IPS-18a (cell line): ENCODE data around the gene BNIP3.

Experiments
- H3K27ac ChIP-seq: one replicate; pipeline ENCODE4 v1.5.1; 2013; ENCODE audit warnings: low read length
- H3K27me3 ChIP-seq: one replicate; pipeline ENCODE4 v1.6.1; 2013; ENCODE audit warnings: mild to moderate bottlenecking, low read length; ENCODE audit not compliant: control insufficient read depth, insufficient read depth
- H3K36me3 ChIP-seq: one replicate; pipeline ENCODE4 v1.6.1; 2013; ENCODE audit warnings: low read depth, low read length; ENCODE audit not compliant: control insufficient read depth
- H3K4me1 ChIP-seq: one replicate; pipeline ENCODE4 v1.6.1; 2013; ENCODE audit warnings: low read depth, low read length; ENCODE audit not compliant: control insufficient read depth
- H3K4me3 ChIP-seq: one replicate; pipeline ENCODE4 v1.5.1; 2013; ENCODE audit warnings: low read length
- H3K9ac ChIP-seq: one replicate; pipeline ENCODE4 v1.6.1; 2013; ENCODE audit warnings: mild to moderate bottlenecking, low read length, moderate library complexity
- H3K9me3 ChIP-seq: one replicate; pipeline ENCODE4 v1.6.1; 2013; ENCODE audit warnings: low read depth, low read length; ENCODE audit not compliant: control insufficient read depth

The BNIP3 gene

DNA sequence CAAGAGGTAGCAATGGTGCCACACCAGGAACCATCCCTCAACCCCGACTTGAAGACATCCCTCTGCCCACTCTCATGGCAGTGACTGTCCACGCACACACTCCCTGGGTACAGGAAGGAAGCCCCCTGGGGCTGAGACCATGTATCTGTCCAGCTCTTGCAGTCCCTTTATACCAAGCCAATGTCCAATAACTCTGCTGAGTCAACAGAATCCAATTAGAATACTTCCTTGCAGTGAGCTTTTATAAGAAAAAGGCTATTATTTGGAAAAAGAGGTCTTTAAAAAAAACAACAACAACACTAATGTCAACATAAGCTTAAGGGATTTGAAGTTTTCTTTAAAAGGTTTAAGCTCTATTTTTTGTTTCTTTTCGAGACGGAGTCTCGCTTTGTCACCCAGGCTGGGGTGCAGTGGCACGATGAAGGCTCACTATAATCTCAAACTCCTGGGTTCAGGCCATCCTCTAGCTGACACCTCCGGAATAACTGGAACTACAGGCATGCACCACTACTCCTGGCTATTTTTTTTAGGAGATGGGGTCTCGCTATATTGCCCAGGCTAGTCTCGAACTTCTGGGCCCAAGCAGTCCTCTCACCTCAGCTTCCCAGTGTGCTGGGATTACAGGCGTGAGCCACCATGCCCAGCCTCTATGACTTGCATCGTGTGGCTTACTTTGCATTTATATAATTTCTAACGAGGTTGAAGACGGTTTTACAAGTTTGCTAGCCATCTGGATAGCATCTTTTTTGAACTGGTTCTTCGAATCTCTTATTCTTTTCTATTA is 7.5 kb downstream of the BNIP3 start:
- Histone ChIP-seq H3K9me3 (no peaks in the 10 kb centered on the region), H3K4me1 (peaks cover 18% of the 10 kb centered on the region)

GRCh38 chr10:131973160-131973951 is 8.4 kb downstream of the BNIP3 start:
- Histone ChIP-seq H3K36me3 (peaks cover 29% of the 10 kb centered on the region), H3K9ac (no peak overlapping the region), H3K4me3 (no peak overlapping the region), H3K9me3 (no peaks in the 10 kb centered on the region), H3K4me1 (peaks cover 9% of the 10 kb centered on the region), H3K27me3 (no peaks in the 10 kb centered on the region), H3K27ac (no peak overlapping the region)

More for the DNA sequence above, 7.5 kb downstream of the BNIP3 start:
- Histone ChIP-seq H3K27ac (no peak overlapping the region), H3K9ac (no peak overlapping the region), H3K36me3 (peaks cover 20% of the 10 kb centered on the region), H3K27me3 (peaks cover 4% of the 10 kb centered on the region), H3K4me3 (no peak overlapping the region)

GRCh38 chr10:131972474-131973071 is 9.2 kb downstream of the BNIP3 start:
- Histone ChIP-seq H3K27me3 (no peaks in the 10 kb centered on the region), H3K27ac (no peak overlapping the region), H3K4me3 (no peak overlapping the region), H3K9me3 (no peaks in the 10 kb centered on the region), H3K36me3 (peaks cover 29% of the 10 kb centered on the region), H3K4me1 (peaks cover 2% of the 10 kb centered on the region), H3K9ac (no peak overlapping the region)

GRCh38 chr10:131971591-131971990 is 10.1 kb downstream of the BNIP3 start:
- H3K36me3 ChIP-seq = peaks cover 29% of the 10 kb centered on the region
- no peak overlapping the region for H3K4me3 ChIP-seq
- H3K9me3 ChIP-seq = no peaks in the 10 kb centered on the region
- no peak overlapping the region for H3K27ac ChIP-seq
- H3K9ac ChIP-seq = no peak overlapping the region
- H3K27me3 ChIP-seq = no peaks in the 10 kb centered on the region
- H3K4me1 ChIP-seq = no peaks in the 10 kb centered on the region

- H3K9me3 ChIP-seq = no peaks in the 10 kb centered on the region
- H3K4me1 ChIP-seq = no peaks in the 10 kb centered on the region
- no peaks in the 10 kb centered on the region for H3K27me3 ChIP-seq
- H3K9ac ChIP-seq = no peak overlapping the region
- peaks cover 29% of the 10 kb centered on the region for H3K36me3 ChIP-seq
- no peak overlapping the region for H3K4me3 ChIP-seq
- H3K27ac ChIP-seq = no peak overlapping the region
Measured at GRCh38 chr10:131970946-131971345, 10.8 kb downstream of the BNIP3 start.

DNA sequence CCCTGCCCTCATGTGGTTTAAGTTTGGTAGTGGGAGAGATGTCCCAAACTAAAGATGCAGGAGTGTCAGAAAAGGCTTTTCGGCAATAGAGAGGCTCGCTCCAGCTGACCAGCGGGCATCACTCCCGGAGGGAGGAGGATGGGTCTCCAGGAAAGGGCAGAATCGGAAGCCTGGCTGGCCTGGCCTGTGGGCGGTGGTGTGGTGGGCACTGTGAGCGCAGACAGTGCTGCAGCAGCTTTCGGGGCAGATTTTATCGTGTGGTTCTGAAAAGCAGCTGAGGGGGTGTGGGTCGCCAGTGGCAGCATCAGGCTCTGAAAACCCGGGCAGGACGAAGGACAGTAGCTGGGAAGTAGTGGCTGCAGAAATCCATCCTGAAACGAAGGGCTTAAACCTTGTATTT is 12.8 kb downstream of the BNIP3 start:
- Histone ChIP-seq H3K4me3 (no peak overlapping the region), H3K9me3 (no peaks in the 10 kb centered on the region), H3K36me3 (peaks cover 29% of the 10 kb centered on the region), H3K4me1 (no peaks in the 10 kb centered on the region), H3K27ac (no peak overlapping the region), H3K27me3 (no peaks in the 10 kb centered on the region), H3K9ac (no peak overlapping the region)

GRCh38 chr10:131964298-131964697 is 17.4 kb downstream of the BNIP3 start:
- Histone ChIP-seq H3K36me3 (peaks cover 17% of the 10 kb centered on the region), H3K27ac (no peak overlapping the region)

DNA sequence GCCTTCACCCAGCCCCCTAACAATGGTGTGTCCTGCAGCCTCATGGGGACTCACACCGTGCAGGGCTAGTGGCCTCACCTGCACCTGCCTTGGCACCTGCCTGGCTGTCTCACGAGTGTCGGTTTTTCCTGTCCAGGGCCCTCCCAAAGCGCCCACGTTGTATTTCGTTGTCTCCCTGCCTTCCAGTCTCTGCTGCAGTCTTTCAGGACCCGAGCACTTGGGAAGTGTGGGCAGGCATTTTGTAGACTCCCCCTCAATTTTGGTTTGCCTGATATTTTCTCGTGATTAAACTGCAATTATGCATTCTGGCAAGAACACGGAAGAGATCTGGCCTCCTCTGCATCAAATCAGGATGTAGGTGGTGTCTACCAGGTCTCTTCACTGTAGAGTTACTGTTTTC is 17.9 kb downstream of the BNIP3 start:
- Histone ChIP-seq H3K4me3 (no peak overlapping the region), H3K9ac (no peak overlapping the region), H3K9me3 (no peaks in the 10 kb centered on the region), H3K4me1 (no peaks in the 10 kb centered on the region), H3K27me3 (no peaks in the 10 kb centered on the region), H3K36me3 (peaks cover 12% of the 10 kb centered on the region), H3K27ac (no peak overlapping the region)

More at GRCh38 chr10:131964298-131964697, 17.4 kb downstream of the BNIP3 start:
- Histone ChIP-seq H3K9ac (no peak overlapping the region), H3K4me1 (no peaks in the 10 kb centered on the region), H3K9me3 (no peaks in the 10 kb centered on the region), H3K27me3 (no peaks in the 10 kb centered on the region), H3K4me3 (no peak overlapping the region)

DNA sequence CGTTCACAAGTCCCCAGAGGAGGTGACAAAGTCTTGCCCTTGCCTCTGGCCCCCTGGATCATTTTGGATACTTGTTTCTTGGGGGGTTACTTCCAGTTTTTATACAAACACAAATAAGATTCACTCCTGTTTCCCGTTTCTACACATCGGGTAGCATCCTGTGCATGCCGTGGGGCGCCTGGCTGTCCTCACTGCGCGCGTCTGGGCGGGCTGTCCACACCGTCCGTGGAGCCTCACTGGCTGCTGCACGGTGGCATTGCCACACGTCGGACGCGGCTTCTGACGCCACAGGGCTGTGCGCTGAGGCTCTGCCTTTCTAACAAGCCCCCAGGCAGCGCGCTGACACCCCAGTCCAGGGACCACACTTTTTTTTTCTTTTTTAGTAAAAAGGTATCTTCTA is 18.4 kb downstream of the BNIP3 start:
- no peak overlapping the region for H3K9ac ChIP-seq
- no peak overlapping the region for H3K4me3 ChIP-seq
- peaks cover 7% of the 10 kb centered on the region for H3K36me3 ChIP-seq
- no peaks in the 10 kb centered on the region for H3K27me3 ChIP-seq
- no peaks in the 10 kb centered on the region for H3K9me3 ChIP-seq
- no peak overlapping the region for H3K27ac ChIP-seq
- H3K4me1 ChIP-seq = no peaks in the 10 kb centered on the region

DNA sequence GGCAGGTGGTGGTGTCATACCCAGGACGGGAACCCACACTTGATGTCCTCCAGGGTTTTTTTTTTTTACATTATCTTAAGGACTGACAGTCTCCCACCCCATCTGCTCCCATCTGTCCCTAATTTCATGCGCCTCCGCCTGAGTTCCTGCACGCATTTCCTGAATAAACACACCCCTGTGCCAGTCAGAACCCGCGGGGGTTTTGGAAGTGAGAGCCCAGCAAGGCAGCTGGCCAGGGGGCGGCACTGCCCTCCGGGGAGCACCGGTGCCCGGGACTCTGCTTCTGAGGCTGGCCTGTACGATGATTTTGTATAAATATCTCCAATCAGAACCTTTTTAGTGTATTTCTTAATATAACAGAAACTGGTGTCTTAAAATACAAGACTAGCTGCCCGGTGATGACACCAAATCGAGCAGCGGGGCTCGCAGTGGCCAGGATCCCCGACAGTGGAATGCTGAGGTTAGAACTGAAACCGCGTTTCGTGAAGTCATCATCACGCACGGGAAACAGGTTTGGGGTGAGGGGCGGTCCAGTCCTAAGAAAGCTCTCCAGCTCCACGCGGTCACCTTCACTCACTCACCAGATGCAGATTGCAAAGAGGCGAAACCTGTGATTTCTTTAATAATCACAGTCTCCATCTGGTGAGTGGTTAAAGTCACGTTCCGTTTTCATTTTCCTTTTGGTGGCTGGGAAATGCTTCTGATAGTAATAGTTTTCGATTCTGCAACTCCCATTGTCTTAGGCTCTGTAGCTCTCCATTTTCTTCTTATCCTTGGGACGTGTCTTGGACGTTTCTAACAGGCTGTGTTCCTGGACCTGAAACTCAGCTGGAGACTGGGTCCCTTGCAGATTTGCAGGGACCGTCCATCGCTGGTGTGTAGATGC is 19.7 kb downstream of the BNIP3 start:
- H3K9ac ChIP-seq = no peak overlapping the region
- H3K27me3 ChIP-seq = no peaks in the 10 kb centered on the region
- no peak overlapping the region for H3K27ac ChIP-seq
- no peak overlapping the region for H3K4me3 ChIP-seq
- H3K36me3 ChIP-seq = peaks cover 7% of the 10 kb centered on the region
- H3K4me1 ChIP-seq = no peaks in the 10 kb centered on the region
- no peaks in the 10 kb centered on the region for H3K9me3 ChIP-seq
